ENCODE results near the gene PTPRK. TPM values are rescaled to one million over a fixed set of nuclear protein-coding genes. Genes with fewer than 3 reads are reported as not detected.

The PTPRK gene
- total and polyA plus RNA-seq, 2 donors (not counting 1 experiment from before 2014, with no cell fraction given) = 19.4 to 75.5 TPM

DNA sequence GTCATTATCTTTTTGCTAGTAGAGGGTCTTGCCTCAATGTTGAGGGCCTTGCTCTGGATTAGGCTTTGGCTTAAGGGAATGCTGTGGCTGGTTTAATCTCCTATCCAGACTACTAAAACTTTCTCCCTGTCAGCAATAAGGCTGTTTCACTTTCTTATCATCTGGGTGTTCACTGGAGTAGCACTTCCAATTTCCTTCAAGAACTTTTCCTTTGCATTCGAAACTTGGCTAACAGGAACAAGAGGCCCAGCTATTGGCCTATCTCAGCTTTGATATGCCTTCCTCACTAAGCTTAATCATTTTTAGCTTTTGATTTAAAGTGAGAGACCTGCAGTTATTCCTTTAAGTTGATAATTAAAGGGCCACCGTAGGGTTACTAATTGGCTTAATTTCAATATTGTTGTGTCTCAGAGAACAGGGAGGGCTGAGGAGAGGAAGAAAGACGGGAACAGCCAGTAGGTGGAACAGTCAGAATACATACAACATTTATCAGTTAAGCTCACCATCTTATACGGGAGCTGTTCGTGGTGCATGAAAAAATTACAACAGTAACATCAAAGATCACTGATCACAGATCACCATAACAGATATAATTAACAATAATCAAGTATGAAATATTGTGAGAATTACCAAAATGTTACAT, 186.7 kb downstream of the PTPRK start:
- Histone ChIP-seq H4K20me1 (ENCODE audit: control insufficient read depth, extremely low read depth, insufficient read depth, low read length) (no peaks in the 10 kb centered on the region), H3K9ac (ENCODE audit: insufficient read depth, low read length) (no peak overlapping the region), H3K4me2 (ENCODE audit: extremely low read depth, insufficient read depth, low read length) (no peak overlapping the region), H3K27me3 (ENCODE audit: control insufficient read depth, insufficient read depth, low read length) (no peaks in the 10 kb centered on the region), H3K4me1 (ENCODE audit: control insufficient read depth, extremely low read depth, insufficient read depth, low read length) (no peaks in the 10 kb centered on the region), H3K9me3 (ENCODE audit: control insufficient read depth, insufficient read depth, low read depth, low read length) (no peaks in the 10 kb centered on the region), H3K36me3 (ENCODE audit: control insufficient read depth, insufficient read depth, low read length) (no peaks in the 10 kb centered on the region), H3K79me2 (ENCODE audit: control insufficient read depth, insufficient read depth, low read length) (no peaks in the 10 kb centered on the region), H3K27ac (ENCODE audit: insufficient read depth, low read length) (no peak overlapping the region), H3K4me3 (replicated peaks in 1 of 4; ENCODE audit: control extremely low read depth in 1 of 4, insufficient read depth in 1 of 4, low read depth in 3 of 4, low read length in 4 of 4) (no peak overlapping the region), H2AFZ (ENCODE audit: low read length) (no peak overlapping the region)
- TF ChIP-seq, protein P1, sequence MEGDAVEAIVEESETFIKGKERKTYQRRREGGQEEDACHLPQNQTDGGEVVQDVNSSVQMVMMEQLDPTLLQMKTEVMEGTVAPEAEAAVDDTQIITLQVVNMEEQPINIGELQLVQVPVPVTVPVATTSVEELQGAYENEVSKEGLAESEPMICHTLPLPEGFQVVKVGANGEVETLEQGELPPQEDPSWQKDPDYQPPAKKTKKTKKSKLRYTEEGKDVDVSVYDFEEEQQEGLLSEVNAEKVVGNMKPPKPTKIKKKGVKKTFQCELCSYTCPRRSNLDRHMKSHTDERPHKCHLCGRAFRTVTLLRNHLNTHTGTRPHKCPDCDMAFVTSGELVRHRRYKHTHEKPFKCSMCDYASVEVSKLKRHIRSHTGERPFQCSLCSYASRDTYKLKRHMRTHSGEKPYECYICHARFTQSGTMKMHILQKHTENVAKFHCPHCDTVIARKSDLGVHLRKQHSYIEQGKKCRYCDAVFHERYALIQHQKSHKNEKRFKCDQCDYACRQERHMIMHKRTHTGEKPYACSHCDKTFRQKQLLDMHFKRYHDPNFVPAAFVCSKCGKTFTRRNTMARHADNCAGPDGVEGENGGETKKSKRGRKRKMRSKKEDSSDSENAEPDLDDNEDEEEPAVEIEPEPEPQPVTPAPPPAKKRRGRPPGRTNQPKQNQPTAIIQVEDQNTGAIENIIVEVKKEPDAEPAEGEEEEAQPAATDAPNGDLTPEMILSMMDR (conservative IDR thresholded peaks at IDR 0.05 in 1 of 2, IDR thresholded peaks at IDR 0.05 in 1 of 2; ENCODE audit: low read depth in 1 of 2, low read length in 2 of 2) = no peak
- no peak for TF ChIP-seq EZH2 (IDR thresholded peaks at IDR 0.05; ENCODE audit: low read length, missing control alignments)
- no peak for DNase-seq (ENCODE audit: low read depth in 2 of 2)

GRCh38 chr6:128327890-128328289, 192.5 kb downstream of the PTPRK start:
- H3K27ac ChIP-seq (ENCODE audit: insufficient read depth, low read length) = no peak overlapping the region
- H3K9ac ChIP-seq (ENCODE audit: insufficient read depth, low read length) = no peak overlapping the region
- no peak overlapping the region for H3K4me3 ChIP-seq (replicated peaks in 1 of 4; ENCODE audit: control extremely low read depth in 1 of 4, insufficient read depth in 1 of 4, low read depth in 3 of 4, low read length in 4 of 4)
- no peak overlapping the region for H3K4me2 ChIP-seq (ENCODE audit: extremely low read depth, insufficient read depth, low read length)
- H2AFZ ChIP-seq (ENCODE audit: low read length) = no peak overlapping the region
- peak in 1 of 2 donors; percentile 53 for DNase-seq (ENCODE audit: low read depth in 2 of 2)
- no peaks in the 10 kb centered on the region for H3K4me1 ChIP-seq (ENCODE audit: control insufficient read depth, extremely low read depth, insufficient read depth, low read length)
- H3K9me3 ChIP-seq (ENCODE audit: control insufficient read depth, insufficient read depth, low read depth, low read length) = no peaks in the 10 kb centered on the region
- no peaks in the 10 kb centered on the region for H4K20me1 ChIP-seq (ENCODE audit: control insufficient read depth, extremely low read depth, insufficient read depth, low read length)
- H3K27me3 ChIP-seq (ENCODE audit: control insufficient read depth, insufficient read depth, low read length) = no peaks in the 10 kb centered on the region
- TF ChIP-seq EZH2 (IDR thresholded peaks at IDR 0.05; ENCODE audit: low read length, missing control alignments) = no peak
- TF ChIP-seq, protein P1 (conservative IDR thresholded peaks at IDR 0.05 in 1 of 2, IDR thresholded peaks at IDR 0.05 in 1 of 2; ENCODE audit: low read depth in 1 of 2, low read length in 2 of 2) = peak; percentile 21 to 53
- no peaks in the 10 kb centered on the region for H3K36me3 ChIP-seq (ENCODE audit: control insufficient read depth, insufficient read depth, low read length)
- peaks cover 2% of the 10 kb centered on the region for H3K79me2 ChIP-seq (ENCODE audit: control insufficient read depth, insufficient read depth, low read length)

GRCh38 chr6:128323011-128323410, 197.4 kb downstream of the PTPRK start:
- no peaks in the 10 kb centered on the region for H3K9me3 ChIP-seq (ENCODE audit: control insufficient read depth, insufficient read depth, low read depth, low read length)
- H3K4me2 ChIP-seq (ENCODE audit: extremely low read depth, insufficient read depth, low read length) = no peak overlapping the region
- H3K4me1 ChIP-seq (ENCODE audit: control insufficient read depth, extremely low read depth, insufficient read depth, low read length) = no peaks in the 10 kb centered on the region
- no peak for DNase-seq (ENCODE audit: low read depth in 2 of 2)
- H3K27me3 ChIP-seq (ENCODE audit: control insufficient read depth, insufficient read depth, low read length) = no peaks in the 10 kb centered on the region
- no peak overlapping the region for H2AFZ ChIP-seq (ENCODE audit: low read length)
- TF ChIP-seq, protein P1 (conservative IDR thresholded peaks at IDR 0.05 in 1 of 2, IDR thresholded peaks at IDR 0.05 in 1 of 2; ENCODE audit: low read depth in 1 of 2, low read length in 2 of 2) = no peak
- TF ChIP-seq EZH2 (IDR thresholded peaks at IDR 0.05; ENCODE audit: low read length, missing control alignments) = no peak
- no peaks in the 10 kb centered on the region for H3K36me3 ChIP-seq (ENCODE audit: control insufficient read depth, insufficient read depth, low read length)
- H3K27ac ChIP-seq (ENCODE audit: insufficient read depth, low read length) = no peak overlapping the region
- peaks cover 2% of the 10 kb centered on the region for H3K79me2 ChIP-seq (ENCODE audit: control insufficient read depth, insufficient read depth, low read length)
- H3K4me3 ChIP-seq (replicated peaks in 1 of 4; ENCODE audit: control extremely low read depth in 1 of 4, insufficient read depth in 1 of 4, low read depth in 3 of 4, low read length in 4 of 4) = no peak overlapping the region
- no peaks in the 10 kb centered on the region for H4K20me1 ChIP-seq (ENCODE audit: control insufficient read depth, extremely low read depth, insufficient read depth, low read length)
- H3K9ac ChIP-seq (ENCODE audit: insufficient read depth, low read length) = no peak overlapping the region

All from fibroblast of lung (primary cell).